Fibroblast of skin of scalp (primary cell): ENCODE measurements around the gene MORN2.

Source experiments
- DNase-seq: peaks from one replicate; pipeline ENCODE4 v3.0.0-alpha.2; 2013

The MORN2 gene

DNA sequence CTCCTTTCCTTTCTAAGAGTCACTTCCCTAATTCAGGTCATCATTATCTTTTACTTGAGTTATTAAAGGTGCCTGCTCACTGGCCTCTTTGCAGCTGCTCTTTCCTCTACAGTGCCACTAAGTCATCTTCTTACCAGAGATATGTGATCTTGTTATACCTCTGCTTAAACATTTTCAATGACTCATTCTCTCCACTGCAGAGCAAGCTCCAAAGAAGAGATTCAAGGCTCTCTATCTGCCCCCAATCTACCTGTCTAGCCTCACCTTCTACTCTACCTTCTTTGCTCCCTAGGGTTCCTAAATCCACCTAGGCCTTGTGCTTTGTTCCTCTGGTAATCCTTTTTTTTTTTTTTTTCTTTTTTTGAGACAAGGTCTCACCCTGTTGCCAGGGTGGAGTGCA is 17.0 kb downstream of the MORN2 start:
- no peak for DNase-seq

DNA sequence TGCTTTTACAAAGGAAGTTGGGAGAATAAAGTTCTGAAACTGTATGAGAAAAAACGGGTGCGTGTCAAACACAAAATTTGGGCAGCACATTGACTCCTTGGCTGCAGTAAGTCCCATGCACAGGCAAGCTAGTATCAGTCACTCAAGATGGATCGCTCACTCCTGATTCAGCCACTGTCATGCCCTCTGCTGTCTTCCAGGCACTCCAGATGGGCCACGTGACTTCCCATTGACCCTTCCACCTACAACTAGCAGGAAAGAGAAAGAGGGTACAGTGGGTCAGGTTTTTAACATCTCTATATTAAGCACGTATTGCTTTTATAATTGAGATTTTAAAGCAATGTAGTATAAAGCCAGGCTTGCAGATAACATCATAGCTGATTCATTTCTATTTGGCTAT is 22.5 kb downstream of the MORN2 start:
- no peak for DNase-seq

DNA sequence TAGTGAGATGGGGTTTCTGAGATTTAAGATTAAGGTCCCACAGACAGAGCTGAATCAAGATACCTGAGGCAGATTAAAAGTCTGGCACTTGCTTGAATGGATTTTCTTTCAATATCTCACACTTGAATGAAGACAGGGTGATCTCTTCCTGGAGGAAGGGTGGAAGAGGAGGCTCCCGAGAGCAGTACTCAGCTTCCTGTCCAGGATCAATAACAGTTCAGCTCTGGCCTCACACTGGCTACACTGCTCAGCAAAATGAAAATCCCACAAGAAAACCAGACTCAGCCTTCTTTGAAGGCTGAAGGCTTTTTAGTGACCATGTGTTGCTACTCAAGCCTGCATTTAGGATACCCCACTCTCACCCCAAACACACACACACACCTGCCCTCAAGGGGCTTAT is 24.9 kb downstream of the MORN2 start:
- DNase-seq = no peak

DNA sequence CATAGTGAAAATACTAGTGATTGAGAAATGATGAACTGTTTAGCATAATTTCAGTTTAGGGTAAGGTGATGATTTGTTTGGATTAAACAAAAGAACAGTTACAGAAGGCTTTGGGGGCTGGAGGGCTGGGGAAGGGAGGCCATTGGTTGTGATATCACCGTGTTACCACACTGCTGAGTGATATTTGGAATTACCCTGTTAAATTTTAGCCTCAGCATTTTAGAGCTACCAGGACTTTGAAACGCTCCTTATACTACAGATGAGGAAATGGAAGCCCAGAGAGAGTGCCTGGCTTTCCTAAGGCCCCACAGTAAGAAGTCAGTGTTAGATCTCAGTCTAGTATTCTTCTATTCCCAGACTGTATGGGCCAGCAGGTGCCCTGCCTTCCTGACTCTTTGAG is 29.5 kb downstream of the MORN2 start:
- no peak for DNase-seq

DNA sequence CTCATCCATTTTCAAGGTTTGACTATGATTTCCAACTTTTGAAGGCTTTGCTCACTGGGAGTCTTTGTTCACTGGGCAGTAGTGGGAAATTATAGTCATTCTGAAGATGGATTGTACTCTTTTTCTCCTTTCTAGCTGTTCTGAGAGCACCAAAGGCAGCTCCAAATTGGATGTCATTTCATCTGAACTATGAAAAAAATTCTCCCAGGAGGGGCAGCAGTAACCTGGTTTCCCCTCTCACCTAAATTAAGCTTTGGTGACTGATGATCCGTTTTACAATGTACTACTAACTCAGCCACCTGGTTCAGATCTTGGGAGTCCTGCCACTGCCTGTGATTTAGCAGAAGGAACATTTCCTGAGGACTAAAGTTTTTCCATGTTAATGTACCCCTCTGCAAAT is 31.5 kb downstream of the MORN2 start:
- DNase-seq = no peak

DNA sequence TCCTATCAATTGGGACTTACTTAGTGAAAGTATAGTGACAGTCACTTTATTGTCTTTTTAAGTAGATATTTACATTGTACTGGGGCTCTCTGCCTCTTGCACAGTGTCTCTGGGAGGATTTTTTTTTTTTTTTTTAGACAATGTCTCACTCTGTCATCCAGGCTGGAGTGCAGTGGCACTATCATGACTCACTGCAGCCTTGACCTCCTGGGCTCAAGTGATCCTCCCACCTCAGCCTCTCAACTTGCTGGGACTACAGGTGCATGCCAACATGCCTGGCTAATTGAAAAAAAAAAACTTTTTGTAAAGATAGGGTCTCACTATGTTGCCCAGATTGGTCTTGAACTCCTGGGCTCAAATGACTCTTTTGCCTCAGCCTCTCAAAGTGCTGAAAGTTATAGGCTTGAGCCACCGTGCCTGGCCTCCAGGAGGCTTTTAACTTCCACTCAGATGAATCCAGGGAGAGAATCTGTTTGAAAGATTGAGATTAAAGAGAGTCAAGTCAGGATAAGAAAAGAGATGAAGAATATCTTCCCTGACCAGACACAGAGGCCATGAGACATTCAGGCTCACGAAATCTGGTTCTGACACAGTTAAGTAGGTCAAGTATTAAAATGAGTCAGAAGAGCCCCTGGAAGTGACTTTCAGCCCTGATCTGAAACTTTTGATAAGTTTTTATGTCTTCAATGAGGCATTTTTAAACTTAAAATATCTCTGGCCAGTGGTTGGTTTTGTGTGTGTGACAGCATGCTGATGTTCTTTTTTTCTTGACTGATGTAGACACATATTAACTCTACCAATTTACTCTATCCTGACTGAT is 32.2 kb downstream of the MORN2 start:
- DNase-seq = no peak

DNA sequence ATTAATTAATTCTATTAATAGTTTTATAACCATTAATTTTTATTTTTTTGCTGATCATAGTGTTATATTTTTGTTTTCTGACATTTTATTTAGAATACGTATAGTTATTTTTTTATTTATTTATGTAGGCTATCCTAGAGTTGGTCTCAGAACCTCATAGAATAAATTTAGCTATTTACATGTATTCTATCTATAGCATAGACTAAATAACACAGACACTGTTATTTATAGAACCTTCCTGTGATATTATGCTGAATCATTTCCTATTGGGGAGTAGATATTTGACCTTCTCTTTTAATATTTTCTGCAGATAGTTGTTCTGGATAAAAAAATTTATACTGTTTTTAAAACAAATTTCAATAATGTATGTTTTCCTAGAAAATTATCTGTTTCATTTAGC is 34.1 kb downstream of the MORN2 start:
- DNase-seq = no peak

DNA sequence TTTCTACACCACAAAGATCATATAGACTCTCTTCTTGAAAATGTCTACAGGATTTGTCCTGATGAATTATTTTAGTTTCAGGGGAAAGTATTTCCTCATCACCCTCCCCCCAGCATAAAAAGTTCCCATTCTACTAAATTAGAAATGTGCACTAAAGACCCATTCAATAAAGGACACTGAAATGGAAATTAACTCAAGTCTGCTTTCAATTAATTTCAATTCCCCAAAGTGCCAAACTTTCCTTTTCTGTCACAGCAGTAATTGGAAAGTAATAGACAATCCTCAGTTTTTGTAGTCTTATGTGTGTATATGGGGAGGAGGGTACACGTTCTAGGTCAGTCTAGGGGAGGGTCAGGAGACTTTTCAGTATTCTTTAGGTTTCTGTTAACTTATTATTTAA is 35.4 kb downstream of the MORN2 start:
- no peak for DNase-seq

DNA sequence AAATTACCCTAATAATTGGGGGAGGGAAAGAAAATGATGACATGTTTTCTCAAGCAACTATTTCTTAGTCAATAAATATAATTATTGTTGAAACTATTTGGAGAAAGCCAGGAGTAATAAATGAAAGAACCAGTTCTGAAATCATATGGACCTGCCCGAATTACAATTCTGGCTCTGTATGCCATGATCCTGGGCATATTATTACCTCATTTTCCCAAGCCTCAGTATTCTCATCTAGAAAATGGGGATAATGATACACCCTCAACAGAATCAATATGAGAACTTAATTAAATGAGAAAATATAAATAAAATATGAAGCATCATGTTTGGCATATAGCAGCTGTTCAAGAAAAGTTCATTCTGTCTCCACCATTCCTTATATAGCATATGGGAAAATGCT is 36.8 kb downstream of the MORN2 start:
- no peak for DNase-seq

DNA sequence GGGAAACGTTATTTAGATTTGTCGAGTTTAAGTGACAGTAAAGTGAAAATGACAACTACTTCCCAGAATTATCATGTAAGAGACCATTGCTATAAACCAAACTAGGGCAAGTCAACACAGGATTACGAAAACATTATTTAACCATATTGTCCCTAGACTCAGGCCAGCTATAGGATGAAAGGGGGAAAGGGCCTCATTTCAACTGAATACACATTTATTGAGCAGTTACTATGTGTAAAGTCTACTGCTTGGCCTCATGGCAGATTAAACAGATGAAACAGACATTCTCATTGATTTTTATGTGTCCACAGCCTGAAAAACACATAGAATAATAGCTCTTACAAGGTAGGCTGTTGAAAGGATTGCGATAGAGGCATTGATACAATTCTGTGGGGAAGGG is 46.6 kb downstream of the MORN2 start:
- DNase-seq = no peak

DNA sequence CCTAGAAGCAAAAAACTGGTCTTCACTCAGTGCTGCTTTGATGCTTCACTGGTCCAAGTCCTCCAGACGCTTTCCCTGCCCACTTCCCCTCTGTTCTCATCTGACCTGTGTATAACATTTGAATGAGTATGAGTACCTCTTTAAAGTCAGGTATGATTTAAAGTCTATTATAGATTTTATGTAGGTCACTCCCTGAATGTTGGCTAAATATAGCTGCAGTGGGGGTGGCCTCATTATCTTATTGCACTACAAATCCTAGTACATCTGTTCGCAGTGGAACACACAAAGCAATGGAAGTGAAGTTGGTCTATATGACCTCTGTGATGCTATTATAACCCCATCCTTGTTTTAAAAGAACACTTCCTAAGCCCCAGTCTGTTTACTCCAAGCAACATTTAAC is 47.1 kb downstream of the MORN2 start:
- DNase-seq = no peak

DNA sequence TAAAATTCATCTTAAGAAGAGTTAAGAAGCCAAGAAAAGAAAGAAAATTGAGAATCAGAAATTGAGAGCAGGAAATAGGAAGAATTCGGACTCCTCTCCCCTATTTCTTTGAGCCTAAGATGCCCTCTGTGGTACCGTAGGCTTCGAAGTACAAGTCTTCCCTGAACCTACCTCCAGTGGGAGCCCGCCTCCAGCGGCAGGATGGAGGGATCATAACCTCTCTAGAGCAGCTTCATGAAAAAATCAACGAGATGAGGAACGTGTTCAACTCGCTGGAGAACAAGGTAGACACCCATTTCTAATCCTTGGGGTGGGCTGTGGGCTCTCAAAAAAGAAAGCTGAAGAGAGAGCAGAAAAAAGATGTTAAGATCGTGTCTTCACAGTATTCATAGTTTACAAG is 50.2 kb downstream of the MORN2 start:
- DNase-seq = no peak

DNA sequence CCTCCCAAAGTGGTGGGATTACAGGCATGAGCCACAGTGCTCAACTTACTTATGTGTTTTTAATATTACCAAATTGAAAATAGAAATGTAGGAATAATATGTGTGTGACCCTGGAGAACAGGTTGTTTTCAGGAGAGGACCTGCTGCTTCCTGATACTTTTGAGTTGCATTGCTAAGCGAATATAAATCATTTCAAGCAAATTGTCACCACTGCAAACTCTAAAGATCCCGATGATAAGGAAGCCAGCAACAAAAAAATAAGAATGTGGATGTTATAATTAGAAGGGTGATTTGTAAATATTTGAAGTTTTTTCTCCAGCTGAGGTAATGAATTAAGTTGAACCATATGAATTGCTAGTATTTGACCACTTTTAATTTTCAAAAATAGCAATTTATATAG is 54.8 kb downstream of the MORN2 start:
- no peak for DNase-seq
